Nephron progenitor cell (in vitro differentiated cells): ENCODE data around the gene MYO3A.

Experiments used
- DNase-seq: peaks from one replicate; pipeline ENCODE4 v3.0.0; 2021
- H3K27ac Mint-ChIP-seq: 2 replicates; pipeline ENCODE4 v1.8.0; 2021; ENCODE audit warnings: mild to moderate bottlenecking, moderate library complexity, mixed read lengths
- H3K27me3 Mint-ChIP-seq: 2 replicates; pipeline ENCODE4 v1.8.0; 2021; ENCODE audit warnings: mild to moderate bottlenecking, low read depth, mixed read lengths; ENCODE audit not compliant: poor library complexity
- H3K36me3 Mint-ChIP-seq: 2 replicates; pipeline ENCODE4 v1.8.0; 2021; ENCODE audit warnings: low read depth, mixed read lengths
- H3K4me1 Mint-ChIP-seq: 2 replicates; pipeline ENCODE4 v1.8.0; 2021; ENCODE audit warnings: mixed read lengths
- H3K4me3 Mint-ChIP-seq: 2 replicates; pipeline ENCODE4 v1.8.0; 2021; ENCODE audit warnings: mild to moderate bottlenecking, moderate library complexity, mixed read lengths
- H3K9me3 Mint-ChIP-seq: 2 replicates; pipeline ENCODE4 v1.8.0; 2021; ENCODE audit warnings: mild to moderate bottlenecking, moderate library complexity, mixed read lengths
- TF ChIP-seq, protein P1 (sequence below): fragments of 200-600 bp; sonication (generic); IDR thresholded peaks from 2 replicates; pipeline ENCODE4 v1.5.0; 2021; ENCODE audit warnings: antibody characterized with exemption

Gene MYO3A

DNA sequence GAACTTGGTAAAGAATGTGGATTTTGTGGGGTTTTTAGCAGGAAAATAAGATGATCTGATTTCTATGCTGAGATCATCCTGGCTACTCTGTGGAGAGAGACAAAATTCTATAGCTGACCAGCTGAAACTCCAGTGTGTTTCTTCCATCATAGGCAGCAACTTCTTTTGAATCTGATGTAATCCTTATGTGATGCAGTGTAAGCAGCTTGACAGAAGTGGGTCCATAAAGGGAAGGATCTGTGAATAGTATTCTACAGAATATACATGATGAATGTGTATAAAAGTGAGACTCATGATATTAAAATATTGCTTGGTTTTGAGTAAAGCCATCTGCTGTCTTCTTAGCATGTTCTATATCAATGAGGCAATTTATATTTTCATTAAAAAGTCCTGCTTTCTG is 4.4 kb downstream of the MYO3A start:
- Mint-ChIP-seq H3K4me3 (no peak overlapping the region), H3K27me3 (peaks cover 29% of the 10 kb centered on the region), H3K4me1 (peaks cover 9% of the 10 kb centered on the region)

GRCh38 chr10:25944771-25945170 is 10.7 kb downstream of the MYO3A start:
- Mint-ChIP-seq H3K4me3 (no peak overlapping the region), H3K9me3 (peaks cover 14% of the 10 kb centered on the region), H3K36me3 (peaks cover 6% of the 10 kb centered on the region), H3K27ac (no peak overlapping the region), H3K27me3 (peaks cover 5% of the 10 kb centered on the region), H3K4me1 (no peaks in the 10 kb centered on the region)
- TF ChIP-seq, protein P1, sequence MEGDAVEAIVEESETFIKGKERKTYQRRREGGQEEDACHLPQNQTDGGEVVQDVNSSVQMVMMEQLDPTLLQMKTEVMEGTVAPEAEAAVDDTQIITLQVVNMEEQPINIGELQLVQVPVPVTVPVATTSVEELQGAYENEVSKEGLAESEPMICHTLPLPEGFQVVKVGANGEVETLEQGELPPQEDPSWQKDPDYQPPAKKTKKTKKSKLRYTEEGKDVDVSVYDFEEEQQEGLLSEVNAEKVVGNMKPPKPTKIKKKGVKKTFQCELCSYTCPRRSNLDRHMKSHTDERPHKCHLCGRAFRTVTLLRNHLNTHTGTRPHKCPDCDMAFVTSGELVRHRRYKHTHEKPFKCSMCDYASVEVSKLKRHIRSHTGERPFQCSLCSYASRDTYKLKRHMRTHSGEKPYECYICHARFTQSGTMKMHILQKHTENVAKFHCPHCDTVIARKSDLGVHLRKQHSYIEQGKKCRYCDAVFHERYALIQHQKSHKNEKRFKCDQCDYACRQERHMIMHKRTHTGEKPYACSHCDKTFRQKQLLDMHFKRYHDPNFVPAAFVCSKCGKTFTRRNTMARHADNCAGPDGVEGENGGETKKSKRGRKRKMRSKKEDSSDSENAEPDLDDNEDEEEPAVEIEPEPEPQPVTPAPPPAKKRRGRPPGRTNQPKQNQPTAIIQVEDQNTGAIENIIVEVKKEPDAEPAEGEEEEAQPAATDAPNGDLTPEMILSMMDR = no peak
- DNase-seq = no peak

More for the DNA sequence above, 4.4 kb downstream of the MYO3A start:
- no peaks in the 10 kb centered on the region for H3K36me3 Mint-ChIP-seq
- H3K9me3 Mint-ChIP-seq = no peaks in the 10 kb centered on the region
- TF ChIP-seq, protein P1 = no peak
- DNase-seq = no peak
- H3K27ac Mint-ChIP-seq = no peak overlapping the region

DNA sequence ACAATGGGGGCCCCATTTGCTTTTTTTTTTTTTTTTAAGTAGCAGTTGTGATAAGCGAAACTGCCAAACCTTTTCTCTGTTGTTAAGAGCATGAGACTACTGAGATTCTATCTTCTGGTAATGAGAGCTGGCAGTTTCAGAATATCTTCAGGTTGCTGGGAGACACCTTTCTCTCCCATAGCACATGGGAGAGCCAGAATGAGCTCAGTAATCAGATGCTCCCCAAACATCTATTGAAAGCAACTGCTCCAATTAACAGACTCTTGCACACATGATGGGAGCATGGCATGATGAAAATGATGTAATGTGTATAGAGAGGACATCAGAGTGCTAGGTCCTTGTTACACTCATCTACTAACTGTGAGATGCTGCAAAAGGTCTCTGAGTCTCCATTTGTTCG is 18.8 kb downstream of the MYO3A start:
- DNase-seq = no peak
- TF ChIP-seq, protein P1 = no peak
- no peak overlapping the region for H3K4me3 Mint-ChIP-seq

DNA sequence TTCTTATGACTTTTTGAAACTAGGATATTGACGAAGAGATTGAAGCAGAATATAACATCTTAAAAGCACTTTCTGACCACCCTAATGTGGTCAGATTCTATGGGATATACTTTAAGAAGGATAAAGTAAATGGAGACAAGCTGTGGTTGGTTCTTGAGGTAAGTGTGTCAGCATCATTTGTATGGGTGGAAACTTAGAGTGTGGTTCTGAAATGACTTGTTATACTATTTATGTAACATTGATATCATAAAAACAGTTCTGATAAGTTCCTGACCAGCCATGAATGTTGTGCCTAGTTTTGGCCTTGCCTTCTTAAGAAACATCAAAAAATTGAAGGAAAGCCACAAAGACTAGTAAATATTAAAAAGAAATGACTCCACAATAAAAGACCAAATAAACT is 20.8 kb downstream of the MYO3A start:
- TF ChIP-seq, protein P1 = no peak
- Mint-ChIP-seq H3K27ac (no peak overlapping the region), H3K4me1 (no peaks in the 10 kb centered on the region), H3K27me3 (peaks cover 2% of the 10 kb centered on the region), H3K9me3 (peaks cover 24% of the 10 kb centered on the region), H3K36me3 (peaks cover 7% of the 10 kb centered on the region), H3K4me3 (no peak overlapping the region)
- DNase-seq = no peak

More for the DNA sequence above, 18.8 kb downstream of the MYO3A start:
- Mint-ChIP-seq H3K27ac (no peak overlapping the region), H3K4me1 (no peaks in the 10 kb centered on the region), H3K27me3 (no peaks in the 10 kb centered on the region), H3K36me3 (peaks cover 7% of the 10 kb centered on the region), H3K9me3 (peaks cover 10% of the 10 kb centered on the region)

- peaks cover 24% of the 10 kb centered on the region for H3K9me3 Mint-ChIP-seq
- no peak for DNase-seq
- peaks cover 4% of the 10 kb centered on the region for H3K27me3 Mint-ChIP-seq
- no peaks in the 10 kb centered on the region for H3K4me1 Mint-ChIP-seq
- TF ChIP-seq, protein P1 = no peak
- H3K27ac Mint-ChIP-seq = no peak overlapping the region
- no peak overlapping the region for H3K4me3 Mint-ChIP-seq
- H3K36me3 Mint-ChIP-seq = peaks cover 7% of the 10 kb centered on the region
Observed at GRCh38 chr10:25959540-25960232, 25.7 kb downstream of the MYO3A start.

DNA sequence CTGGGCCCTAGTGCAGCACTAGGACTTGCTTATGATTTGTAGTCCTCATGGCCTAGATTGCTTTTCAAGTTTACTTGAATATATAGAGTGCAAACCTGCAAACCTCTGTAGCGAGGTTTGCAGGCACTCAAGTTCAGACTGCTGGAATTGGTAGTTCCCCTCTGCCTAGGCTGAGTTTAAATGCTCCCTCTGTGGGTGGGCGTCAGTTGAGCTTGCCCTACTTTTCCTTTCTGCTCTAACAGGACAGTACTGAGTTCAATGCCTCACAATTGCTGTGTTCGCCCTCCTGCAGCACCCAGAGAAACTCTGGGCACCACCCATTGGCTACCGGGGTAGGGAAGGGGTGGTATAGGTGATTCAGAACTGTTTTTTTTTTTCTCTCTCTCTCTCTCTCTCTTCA is 31.6 kb downstream of the MYO3A start:
- Mint-ChIP-seq H3K4me3 (no peak overlapping the region), H3K27me3 (no peaks in the 10 kb centered on the region), H3K27ac (no peak overlapping the region), H3K36me3 (no peaks in the 10 kb centered on the region), H3K4me1 (no peaks in the 10 kb centered on the region), H3K9me3 (no peaks in the 10 kb centered on the region)
- no peak for DNase-seq
- TF ChIP-seq, protein P1 = no peak
